ENCODE measurements around the gene IFI27L1.

Gene IFI27L1

GRCh38 chr14:94123296-94123695, 42.2 kb downstream of the IFI27L1 start:
- Histone ChIP-seq H3K4me1 (ENCODE audit: low read length) (no peaks in the 10 kb centered on the region), H3K27ac (ENCODE audit: low read length) (no peak overlapping the region), H3K79me2 (ENCODE audit: low read length) (no peaks in the 10 kb centered on the region), H3K36me3 (replicated peaks; ENCODE audit: low read depth, low read length) (no peaks in the 10 kb centered on the region), H4K20me1 (ENCODE audit: insufficient read depth, low read length) (no peaks in the 10 kb centered on the region), H3K27me3 (ENCODE audit: low read depth, low read length) (peaks cover 4% of the 10 kb centered on the region; the same call in 1 of the 2 replicates), H3K4me2 (ENCODE audit: low read length) (no peak overlapping the region), H3K9ac (ENCODE audit: low read length) (no peak overlapping the region), H3K4me3 (ENCODE audit: low read length) (no peak overlapping the region), H2AFZ (ENCODE audit: low read depth, low read length) (no peak overlapping the region), H3K9me3 (ENCODE audit: insufficient read depth, low read length) (no peaks in the 10 kb centered on the region; the same call in 1 of the 2 replicates)
- TF ChIP-seq EZH2phosphoT487 (IDR thresholded peaks at IDR 0.05; ENCODE audit: low read depth) (no peak), CTCF (IDR thresholded peaks at IDR 0.05; ENCODE audit: low read depth, low read length) (no peak)

- no peaks in the 10 kb centered on the region; the same call in 1 of the 2 replicates for H3K9me3 ChIP-seq (ENCODE audit: insufficient read depth, low read length)
- H3K4me3 ChIP-seq (ENCODE audit: low read length) = no peak overlapping the region
- no peak for TF ChIP-seq EZH2phosphoT487 (IDR thresholded peaks at IDR 0.05; ENCODE audit: low read depth)
- no peak for TF ChIP-seq CTCF (IDR thresholded peaks at IDR 0.05; ENCODE audit: low read depth, low read length)
- H3K4me1 ChIP-seq (ENCODE audit: low read length) = peaks cover 4% of the 10 kb centered on the region; the same call in 1 of the 2 replicates
- H3K79me2 ChIP-seq (ENCODE audit: low read length) = no peaks in the 10 kb centered on the region
- H3K4me2 ChIP-seq (ENCODE audit: low read length) = no peak overlapping the region
- H3K36me3 ChIP-seq (replicated peaks; ENCODE audit: low read depth, low read length) = no peaks in the 10 kb centered on the region
- no peaks in the 10 kb centered on the region for H4K20me1 ChIP-seq (ENCODE audit: insufficient read depth, low read length)
- no peak overlapping the region for H3K27ac ChIP-seq (ENCODE audit: low read length)
- peaks cover 4% of the 10 kb centered on the region; the same call in 1 of the 2 replicates for H3K27me3 ChIP-seq (ENCODE audit: low read depth, low read length)
- no peak overlapping the region for H2AFZ ChIP-seq (ENCODE audit: low read depth, low read length)
- no peak overlapping the region for H3K9ac ChIP-seq (ENCODE audit: low read length)
Measured at GRCh38 chr14:94123868-94124267, 42.8 kb downstream of the IFI27L1 start.

- Histone ChIP-seq H3K27ac (ENCODE audit: low read length) (no peak overlapping the region), H3K79me2 (ENCODE audit: low read length) (no peaks in the 10 kb centered on the region), H3K4me1 (ENCODE audit: low read length) (peaks cover 6% of the 10 kb centered on the region; the same call in 1 of the 2 replicates), H3K9ac (ENCODE audit: low read length) (no peak overlapping the region), H2AFZ (ENCODE audit: low read depth, low read length) (no peak overlapping the region), H3K36me3 (replicated peaks; ENCODE audit: low read depth, low read length) (no peaks in the 10 kb centered on the region), H3K9me3 (ENCODE audit: insufficient read depth, low read length) (no peaks in the 10 kb centered on the region; the same call in 1 of the 2 replicates), H3K27me3 (ENCODE audit: low read depth, low read length) (peaks cover 4% of the 10 kb centered on the region; the same call in 1 of the 2 replicates), H3K4me3 (ENCODE audit: low read length) (no peak overlapping the region), H3K4me2 (ENCODE audit: low read length) (no peak overlapping the region), H4K20me1 (ENCODE audit: insufficient read depth, low read length) (no peaks in the 10 kb centered on the region)
- TF ChIP-seq CTCF (IDR thresholded peaks at IDR 0.05; ENCODE audit: low read depth, low read length) (no peak), EZH2phosphoT487 (IDR thresholded peaks at IDR 0.05; ENCODE audit: low read depth) (no peak)
Measured at GRCh38 chr14:94124582-94125377, 43.7 kb downstream of the IFI27L1 start.

- H4K20me1 ChIP-seq (ENCODE audit: insufficient read depth, low read length) = no peaks in the 10 kb centered on the region
Measured at GRCh38 chr14:94125659-94126418, 44.7 kb downstream of the IFI27L1 start.

More at GRCh38 chr14:94125659-94126418, 44.7 kb downstream of the IFI27L1 start:
- Histone ChIP-seq H3K79me2 (ENCODE audit: low read length) (no peaks in the 10 kb centered on the region), H3K4me2 (ENCODE audit: low read length) (no peak overlapping the region), H3K36me3 (replicated peaks; ENCODE audit: low read depth, low read length) (no peaks in the 10 kb centered on the region), H3K9ac (ENCODE audit: low read length) (no peak overlapping the region), H2AFZ (ENCODE audit: low read depth, low read length) (no peak overlapping the region), H3K9me3 (ENCODE audit: insufficient read depth, low read length) (no peaks in the 10 kb centered on the region; the same call in 1 of the 2 replicates), H3K27me3 (ENCODE audit: low read depth, low read length) (peaks cover 4% of the 10 kb centered on the region; the same call in 1 of the 2 replicates), H3K4me1 (ENCODE audit: low read length) (peaks cover 11% of the 10 kb centered on the region), H3K27ac (ENCODE audit: low read length) (no peak overlapping the region), H3K4me3 (ENCODE audit: low read length) (no peak overlapping the region)
- no peak for TF ChIP-seq CTCF (IDR thresholded peaks at IDR 0.05; ENCODE audit: low read depth, low read length)
- no peak for TF ChIP-seq EZH2phosphoT487 (IDR thresholded peaks at IDR 0.05; ENCODE audit: low read depth)
